Activated T-cell treated with anti-CD3 and anti-CD28 coated beads for 24 hours (primary cell): ENCODE data around the gene ECI1.
"Not testable (repeated sequence)": the region's sequence is repeated elsewhere in the genome, so short reads cannot be mapped to it uniquely, and the experiment has no call there.

Experiments used
- DNase-seq: peaks from one replicate; pipeline ENCODE4 v3.0.0-alpha.2; 2020; ENCODE audit warnings: low read depth

Gene ECI1

DNA sequence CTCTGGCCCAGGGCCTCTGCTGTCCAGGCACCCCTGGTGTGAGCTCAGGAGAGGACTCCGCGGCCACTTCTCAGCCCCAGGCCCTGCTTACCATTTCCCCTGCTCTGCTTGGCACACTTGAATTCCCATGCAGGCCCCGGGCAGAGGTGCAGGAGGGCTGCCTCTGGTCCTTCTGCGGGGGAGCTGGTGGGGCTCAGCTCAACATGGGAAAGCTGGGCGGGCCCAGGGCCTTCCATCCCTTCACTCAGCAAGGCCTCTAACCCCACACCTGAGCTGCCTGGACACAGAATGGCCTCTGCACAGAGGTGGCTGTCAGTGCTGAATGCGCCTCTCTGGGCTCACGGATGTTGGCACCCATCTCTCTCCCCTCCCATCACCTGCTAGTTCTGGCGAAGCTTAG is 29.1 kb upstream of the ECI1 start:
- no peak for DNase-seq

DNA sequence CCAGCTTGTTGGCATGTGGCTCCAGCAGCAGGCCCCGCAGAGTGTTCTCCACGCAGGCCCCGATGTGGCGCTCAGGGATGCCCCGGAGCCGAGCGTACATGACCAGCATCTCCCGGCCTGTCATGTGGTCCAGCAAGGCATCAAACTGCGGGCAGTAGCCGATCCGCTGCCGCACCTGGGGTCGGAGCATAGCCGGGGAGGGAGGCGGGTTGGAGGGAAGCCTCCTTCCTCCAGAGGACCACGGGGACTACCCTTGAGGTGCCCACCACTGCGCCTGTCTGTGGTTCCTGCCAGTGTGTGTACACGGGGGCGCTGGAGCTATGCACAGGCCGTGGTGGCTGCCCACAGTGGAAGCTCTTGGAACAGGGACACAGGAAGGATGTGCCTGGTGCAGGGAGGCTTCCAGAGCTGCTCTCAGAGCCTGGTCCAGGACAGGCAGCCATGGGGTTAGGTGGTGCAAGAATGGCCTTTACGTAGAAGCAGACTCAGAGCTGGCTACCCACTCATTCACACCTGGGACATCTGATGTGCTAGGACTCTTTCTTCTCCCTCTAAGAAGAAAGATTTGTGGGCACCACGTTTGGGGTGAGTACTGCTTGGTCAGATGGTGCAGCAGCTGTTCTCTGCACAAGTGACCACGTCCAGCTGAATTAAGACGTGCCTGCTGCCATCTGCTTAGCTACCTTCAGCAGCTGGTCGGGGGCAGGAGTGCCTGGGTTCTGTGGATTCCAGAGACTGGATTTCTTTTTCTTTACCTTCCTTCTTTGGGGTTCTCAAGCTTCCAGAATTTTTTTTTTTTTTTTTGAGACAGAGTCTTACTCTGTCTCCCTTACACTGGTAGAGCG is 27.8 kb upstream of the ECI1 start:
- DNase-seq: no peak

DNA sequence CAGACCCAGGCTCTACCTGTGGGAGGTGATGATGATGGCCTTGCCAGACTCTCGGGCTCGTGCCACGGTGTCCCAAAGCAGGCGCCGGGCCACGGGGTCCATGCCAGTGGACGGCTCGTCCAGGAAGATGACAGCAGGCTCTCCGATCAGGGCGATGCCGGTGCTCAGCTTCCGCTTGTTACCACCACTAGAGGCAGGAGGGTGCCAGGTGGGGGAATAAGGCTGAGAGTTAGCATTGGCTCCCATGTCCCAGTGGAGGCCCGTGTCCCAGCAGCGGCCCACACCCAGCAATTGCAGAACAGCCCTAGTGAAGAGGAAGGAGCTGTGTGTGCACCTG is 26.9 kb upstream of the ECI1 start:
- no peak for DNase-seq

DNA sequence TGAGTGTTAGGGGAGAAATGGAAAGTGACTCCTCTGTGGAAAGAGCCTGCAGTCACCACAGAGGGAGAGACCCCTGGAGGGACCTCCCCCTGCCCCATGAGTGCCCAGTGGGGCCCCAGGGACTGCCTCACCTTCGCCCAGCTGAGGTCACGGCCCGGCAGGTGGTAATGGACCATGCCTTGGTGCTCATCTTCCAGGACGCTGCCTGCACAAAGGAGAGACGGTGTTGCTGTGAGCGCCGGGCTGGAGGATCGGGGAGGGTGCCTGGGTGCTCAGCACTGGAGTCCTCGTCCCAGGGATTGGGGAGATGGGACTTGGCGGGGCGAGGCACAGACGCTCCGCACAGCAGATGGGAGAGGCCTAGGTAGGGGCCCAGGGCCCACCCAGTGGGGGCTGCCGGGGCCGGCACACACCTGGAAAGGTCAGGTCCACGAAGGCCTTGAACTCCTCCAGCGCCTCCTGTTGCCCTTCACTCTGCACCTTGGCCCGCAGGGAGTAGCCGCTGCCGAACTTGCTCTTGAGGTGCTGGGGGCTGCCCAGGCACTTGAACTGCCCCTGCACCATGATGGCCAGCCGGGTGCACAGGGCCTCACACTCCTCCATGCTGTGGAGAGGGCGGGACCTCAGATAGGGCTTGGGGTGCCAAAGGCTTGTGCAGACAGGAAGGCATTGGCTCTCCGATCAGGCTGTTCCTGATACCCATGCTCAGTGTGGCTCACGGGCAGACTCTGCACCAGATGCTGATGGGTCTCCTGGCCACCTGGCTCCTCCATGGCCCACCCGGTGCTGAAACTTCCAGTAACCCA is 26.3 kb upstream of the ECI1 start:
- no peak for DNase-seq

DNA sequence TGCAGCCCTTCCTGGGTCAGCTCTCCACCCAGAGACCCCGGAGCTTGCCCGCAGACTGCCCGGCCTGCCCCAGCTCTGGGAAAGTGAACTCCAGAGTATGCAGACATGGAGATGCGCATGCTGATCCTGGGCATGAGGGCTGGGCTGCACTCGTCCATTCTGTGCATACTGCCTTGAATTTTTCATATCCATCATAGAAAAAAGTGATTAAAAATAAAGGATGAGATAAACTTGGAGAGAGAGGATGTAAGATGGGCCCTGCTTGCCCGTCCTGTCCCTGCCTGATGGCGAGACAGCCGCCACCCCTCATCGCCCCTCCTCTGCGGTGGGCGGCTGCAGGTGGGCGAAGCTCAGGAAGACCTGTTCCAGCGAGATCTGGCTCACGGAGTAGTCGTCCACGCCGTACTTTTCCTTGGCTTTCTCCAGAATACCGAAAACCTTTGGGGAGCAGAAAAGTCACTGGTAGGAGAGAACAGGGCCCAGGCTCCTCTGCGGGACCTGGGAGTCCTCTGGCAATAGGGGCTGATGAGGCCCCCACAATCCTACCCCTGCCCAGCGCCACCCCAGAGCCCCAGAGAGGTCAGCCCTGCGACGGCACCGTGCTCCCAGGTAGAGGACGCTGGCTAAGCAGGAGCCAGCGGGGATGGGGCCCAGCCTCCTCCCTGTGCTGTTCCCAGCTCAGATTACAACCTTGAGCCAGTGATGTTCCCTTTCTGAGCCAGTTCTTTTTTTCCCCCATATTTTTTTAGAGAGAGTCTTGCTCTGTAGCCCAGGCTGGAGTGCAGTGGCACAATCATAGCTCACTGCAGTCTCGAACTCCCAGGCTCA is 25.2 kb upstream of the ECI1 start:
- DNase-seq: no peak

DNA sequence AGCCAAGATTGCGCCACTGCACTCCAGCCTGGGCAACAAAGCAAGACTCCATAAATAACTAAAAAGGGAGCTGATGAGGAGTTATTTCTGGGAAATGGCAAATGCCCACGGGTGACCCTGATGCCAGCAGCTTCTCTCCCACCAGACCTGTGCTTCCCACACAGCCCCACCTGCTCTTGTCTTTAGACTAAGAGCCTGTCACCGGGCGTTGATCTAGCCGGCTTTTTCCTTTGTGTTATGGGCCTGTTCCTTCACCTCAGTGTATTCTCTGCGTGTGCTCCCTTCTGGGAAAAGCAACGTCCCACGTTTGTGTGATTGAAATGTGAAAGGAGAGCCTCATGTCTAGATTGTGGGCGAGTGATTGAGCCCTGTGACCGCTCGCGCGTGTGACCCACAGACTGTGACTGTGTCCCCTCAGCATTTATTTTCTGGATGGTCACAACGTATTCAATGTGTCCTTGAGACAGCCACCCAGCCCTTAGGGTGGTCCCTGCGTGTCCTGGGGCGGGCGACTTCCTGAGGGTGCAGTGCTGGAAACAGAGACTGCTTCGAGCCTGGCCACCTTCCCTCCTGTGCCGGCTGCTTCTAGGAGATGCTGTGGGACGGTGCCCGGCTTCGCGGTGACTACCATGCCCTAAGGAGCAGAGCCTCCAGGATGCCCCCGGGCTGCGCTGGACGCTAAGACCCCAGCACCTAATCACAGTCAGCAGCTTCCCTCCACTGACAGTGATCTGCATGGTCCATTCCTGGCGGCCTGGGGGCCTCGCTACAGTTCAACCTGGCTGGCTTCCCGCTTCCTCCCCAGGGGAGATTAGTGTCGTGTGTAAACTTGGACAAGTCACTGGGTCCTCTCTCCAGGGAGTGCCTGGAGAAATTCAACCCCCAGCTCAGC is 24.3 kb upstream of the ECI1 start:
- DNase-seq: no peak

DNA sequence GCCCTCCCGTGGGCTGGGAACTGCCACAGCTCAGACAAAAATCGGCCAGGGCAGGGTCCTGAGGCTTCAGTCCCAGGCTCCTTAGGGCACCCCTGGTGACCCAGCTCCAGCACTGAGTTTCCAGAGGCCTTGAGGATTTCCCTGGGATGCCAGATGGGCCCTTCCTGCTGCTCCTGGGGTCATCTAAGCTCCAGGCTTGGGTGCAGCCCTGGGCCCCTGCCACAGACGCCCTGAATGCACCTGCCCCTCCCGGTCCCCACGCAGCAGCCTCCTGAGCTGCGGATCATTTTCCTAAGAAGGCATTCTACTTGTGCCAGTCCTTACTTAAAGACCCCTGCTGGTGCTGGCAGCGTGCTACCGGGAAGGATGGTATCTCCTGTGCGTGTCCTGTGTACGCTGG is 22.5 kb upstream of the ECI1 start:
- DNase-seq: no peak

DNA sequence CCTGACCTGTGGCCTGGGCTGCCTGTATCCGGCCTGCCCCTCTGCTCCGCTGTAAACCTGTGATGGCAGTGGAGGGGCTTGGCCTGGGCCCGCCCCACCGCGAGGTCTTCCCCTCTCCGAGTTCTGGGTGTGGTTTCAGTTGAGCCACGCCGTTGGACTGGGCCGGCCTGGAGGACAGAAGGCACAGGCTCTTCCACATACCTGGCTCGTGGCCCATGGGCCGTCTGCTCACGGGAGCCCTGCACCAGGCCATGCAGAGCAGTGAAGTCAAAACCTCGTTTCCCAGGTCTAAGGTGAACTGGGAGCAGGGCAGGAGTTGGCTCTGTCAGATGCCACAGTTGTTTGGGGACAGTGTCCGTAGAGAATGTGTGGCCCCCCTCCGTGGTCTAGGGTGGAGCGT is 22.1 kb upstream of the ECI1 start:
- DNase-seq: no peak

DNA sequence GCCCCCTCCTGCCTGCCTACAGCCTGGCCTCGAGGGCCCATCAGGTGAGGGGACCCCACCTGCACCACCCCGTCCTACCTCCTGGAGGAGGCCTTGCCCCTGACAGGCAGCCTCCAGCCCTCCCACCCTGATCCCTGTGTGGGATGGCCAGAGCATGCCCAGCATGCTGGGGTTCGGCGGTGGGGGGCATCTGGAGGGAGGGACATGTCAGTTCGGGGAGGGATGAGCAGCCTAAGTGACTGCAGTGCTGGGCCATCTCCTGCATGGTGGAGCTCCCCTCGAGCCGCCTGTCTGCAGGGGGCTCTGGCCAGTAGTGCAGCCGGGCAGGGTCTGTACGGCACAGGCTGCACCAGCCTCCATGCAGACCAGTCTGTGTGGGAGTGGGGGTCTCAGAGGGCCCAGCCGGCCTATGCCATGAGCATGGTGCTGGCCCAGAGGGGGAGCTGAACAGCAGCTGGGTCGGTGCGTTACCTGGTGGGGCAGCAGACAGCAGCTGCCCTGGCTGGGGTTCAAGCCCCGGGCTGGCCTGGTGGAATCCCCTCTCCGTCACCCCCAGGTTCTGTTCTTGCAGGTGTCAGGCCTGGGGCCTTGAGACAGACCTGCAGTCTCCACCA is 20.6 kb upstream of the ECI1 start:
- no peak for DNase-seq

DNA sequence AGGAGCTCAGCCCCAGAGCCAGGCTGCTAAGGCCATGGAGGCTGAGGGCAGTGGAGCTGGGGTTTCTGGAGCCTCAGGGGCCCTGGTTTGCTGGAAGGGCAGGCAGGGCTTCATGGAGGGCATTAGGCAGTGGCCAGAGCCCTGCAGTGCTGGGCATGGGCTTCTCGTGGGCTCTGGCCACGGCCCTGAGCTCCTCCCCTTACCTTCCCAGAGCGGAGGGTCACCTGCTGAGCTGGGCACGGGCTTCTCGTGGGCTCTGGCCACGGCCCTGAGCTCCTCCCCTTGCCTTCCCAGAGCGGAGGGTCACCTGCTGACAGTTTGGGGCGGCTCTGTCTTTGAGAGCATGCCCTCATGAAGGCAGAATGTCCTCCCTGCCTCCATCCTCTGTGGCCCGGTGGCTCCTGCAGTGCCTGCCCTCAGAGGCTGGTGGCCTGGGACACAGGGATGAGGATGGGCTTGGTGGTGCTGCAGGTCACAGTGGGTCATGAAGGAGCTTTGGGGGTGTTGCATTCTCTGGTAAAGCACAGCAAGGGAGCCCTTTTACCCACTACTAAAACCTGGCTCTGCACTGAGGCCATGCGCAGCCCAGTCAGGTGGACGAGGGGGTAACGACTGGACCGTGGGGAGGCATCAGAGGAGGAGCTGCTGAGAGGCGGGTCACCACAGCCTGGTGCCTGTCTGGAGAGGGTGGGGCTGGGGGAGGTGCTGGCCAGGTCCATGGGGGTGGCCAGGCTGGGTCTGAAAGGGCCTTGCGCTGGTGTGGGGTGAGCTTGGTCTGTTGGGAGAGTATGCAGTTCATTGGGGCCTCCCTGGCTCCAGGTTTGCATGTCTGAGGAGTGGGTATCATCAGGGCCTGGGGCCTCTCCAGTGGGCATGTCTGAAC is 19.4 kb upstream of the ECI1 start:
- no peak for DNase-seq

DNA sequence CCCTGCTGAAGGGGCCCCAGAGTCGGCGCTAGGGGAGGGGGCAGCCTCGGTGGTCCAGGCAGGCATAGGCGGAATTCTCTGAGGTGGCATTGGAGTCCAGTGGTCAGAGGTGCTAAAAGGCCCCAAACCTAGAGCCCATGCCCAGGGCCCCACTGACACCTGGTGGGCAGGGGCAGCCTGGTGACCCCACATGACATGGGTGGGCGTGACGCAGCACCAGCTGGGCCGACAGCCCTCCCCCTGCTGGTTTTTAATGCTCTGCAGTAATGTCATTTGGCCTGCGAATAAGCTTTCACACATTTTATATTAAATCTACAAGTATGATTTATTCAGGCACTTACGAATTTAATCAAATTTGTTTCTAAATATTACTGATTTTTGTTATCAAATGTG is 18.7 kb upstream of the ECI1 start:
- no peak for DNase-seq

DNA sequence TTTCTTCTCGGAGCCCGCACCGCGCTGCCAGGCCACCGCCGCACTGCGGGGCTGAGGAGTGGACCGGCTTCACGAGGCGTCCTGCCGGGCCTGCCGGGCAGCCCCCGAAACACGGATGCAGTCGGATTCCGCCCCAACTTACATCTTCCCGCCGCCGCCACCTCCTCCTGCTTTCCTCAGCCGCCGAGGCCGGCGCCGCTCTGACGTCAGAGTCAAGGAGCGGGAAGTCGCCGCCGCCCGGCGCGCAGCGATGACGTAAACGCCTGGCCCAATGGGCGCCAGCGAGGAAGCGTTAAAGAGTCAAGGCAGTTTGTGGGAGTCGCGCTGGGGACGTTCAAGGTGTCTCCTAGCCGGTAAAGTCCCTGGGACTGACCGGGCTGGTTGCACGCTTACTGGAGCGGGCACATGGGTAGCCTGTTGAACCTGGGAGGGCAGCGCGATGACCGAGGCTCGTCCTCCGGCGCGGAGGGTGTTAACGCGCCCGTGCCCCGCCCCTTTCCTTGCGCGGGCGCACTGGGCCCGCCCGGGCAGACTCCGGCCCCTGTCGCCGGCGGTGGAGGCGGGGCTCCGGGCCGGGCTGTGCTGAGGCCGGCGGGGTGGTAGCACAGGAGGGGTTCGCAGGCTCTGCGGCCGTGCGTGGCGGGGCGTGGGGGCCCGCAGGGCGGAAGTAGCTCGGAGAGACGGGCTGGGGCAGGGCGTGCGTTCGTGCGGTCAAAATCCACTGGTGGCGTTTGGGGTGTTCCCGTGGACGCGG is 16.7 kb upstream of the ECI1 start, which contains the start of gene RNPS1:
Gene RNPS1 (minus strand): TSS at position 214 of the 754 bp plus-strand sequence. CDS start 3,483 bp downstream, outside the sequence.
- DNase-seq: peak; percentile 95

DNA sequence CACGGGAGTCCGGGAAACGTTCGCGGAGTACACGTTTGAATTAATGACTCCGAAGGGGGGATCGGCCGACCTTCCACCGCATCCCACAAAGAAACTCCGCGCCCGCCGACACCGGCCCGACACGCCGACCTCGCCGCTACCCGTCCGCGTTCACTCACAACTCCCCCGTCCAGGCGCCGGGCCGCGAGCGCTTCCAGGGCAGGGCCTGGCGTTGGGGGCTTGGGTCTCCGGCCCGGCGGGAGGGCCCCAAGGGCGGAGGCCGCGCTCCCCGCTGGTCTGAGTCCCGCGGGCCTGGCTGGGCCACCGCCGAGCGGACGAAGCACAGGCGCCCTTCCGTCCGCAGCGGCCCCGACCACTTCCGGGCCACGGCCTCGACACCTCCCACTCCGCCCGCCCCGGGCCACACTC is 16.1 kb upstream of the ECI1 start:
- peak; percentile 16 for DNase-seq

DNA sequence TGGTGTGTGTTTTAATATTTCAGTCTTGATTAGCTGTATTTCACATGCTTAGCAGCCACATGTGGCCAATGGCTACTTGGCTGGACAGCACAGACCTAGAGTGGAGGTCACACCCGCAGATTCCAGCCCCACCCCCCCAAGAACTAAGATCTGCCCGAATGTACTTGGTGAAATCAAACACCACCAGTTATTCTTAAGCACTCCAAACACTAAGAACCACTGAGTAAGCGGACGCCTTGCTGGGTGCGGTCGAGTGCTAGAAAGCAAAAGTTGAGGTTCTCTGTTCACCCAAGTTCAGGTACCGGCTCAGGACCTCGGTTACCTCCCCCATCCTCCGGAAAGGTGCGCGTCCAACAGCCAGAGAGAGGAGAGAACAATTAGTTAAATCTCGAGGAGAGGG is 15.5 kb upstream of the ECI1 start:
- DNase-seq: peak; percentile 10

DNA sequence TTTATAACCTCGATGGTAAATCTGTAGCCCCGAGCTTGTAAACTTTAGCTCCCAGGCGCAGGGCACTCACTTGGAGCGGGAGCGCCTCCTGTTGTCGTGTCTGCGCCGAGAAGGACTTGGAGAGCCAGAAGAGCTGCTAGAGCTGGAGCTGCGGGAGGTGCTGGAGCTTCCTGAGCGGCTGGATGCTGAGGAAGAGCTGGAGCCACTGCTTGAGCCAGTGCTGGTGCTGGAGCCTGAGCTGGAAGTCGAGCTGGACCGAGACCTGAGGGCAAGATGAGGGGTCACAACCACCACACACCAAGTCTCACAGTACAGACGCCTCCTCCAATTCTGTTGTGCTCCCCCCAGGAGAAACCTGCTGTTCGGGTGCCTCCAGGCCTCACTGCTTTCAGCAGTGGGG is 11.6 kb upstream of the ECI1 start:
- not testable (repeated sequence) for DNase-seq

DNA sequence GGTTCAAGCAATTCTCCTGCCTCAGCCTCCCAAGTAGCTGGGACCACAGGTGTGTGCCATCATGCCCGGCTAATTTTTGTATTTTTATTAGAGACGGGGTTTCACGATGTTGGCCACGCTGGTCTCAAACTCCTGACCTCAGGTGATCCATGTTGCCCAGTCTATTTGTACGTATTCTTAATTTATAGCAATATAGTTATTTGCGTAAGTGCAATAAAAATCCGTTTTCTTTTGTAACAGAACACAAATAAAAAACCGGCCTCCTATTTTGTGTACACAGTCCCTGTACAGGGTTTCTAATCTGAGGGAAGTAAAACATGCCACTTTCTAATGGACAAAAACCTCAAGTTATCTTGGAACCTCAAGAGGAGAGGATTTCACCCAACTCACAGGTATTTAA is 8.9 kb upstream of the ECI1 start:
- DNase-seq: no peak

DNA sequence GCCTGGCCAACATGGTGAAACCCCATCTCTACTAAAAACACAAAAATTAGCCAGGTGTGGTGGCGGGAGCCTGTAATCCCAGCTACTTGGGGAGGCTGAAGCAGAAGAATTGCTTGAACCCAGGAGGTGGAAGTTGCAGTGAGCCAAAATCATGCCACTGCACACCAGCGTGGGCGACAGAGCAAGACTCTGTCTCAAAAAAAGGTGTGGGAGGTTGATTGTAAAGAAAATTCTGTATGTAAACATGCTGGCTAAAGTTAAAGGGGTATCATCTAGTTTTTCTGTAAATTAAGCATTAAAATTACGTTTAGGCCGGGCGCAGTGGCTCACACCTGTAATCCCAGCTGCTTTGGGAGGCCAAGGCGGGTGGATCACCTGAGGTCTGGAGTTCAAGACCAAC is 7.1 kb upstream of the ECI1 start:
- DNase-seq: not testable (repeated sequence)

DNA sequence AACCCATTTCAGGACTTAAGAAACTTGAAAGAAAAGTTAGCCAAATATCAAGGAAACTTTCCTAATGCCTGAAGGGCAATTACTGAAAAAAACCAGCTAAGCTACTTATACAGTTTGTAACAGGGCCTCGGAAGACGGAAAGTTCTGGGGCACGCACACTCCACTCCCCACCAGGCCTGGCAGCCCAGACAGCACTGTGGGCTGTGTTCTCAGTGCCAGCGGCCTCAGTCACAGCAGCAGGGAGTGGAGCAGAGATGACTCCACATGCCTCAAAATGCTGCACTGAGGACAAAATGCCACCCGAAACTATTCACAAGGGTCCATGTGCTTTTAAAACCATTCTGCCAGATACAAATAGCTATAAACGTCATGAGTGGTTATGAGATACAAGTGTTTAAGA is 6.3 kb upstream of the ECI1 start:
- no peak for DNase-seq

DNA sequence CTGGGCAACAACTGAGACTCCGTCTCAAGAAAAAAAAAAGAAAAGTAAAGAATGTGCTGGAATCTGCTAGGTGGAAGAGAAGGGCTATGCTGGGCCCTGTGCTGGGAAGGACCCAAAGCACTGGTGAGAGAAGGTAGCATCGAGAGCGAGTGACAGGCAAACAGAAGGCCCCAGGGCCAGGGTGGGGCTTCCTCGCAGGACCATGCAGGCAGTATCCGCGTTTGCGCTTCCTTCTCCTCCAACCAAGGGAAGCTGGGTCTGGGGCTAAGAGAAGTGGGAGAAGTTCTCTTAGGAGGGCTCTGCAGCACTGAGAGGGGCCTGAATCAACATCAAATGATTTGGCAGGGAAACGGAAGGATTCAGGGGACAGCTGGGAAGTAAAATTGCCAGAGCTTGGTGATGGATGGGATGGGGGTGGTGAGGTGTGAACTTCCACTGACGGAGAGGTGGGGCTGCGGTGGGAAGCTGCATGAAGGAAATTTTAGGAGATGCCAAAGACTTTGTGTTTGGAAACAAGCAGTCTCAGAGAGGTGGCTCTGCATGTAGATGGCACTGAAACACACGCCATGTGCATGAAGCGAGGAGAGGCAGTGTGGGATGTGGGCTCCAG is 5.2 kb upstream of the ECI1 start:
- DNase-seq: no peak
